AG04449 (cell line): ENCODE data around the gene CADPS2.

ENCODE experiments used
- CTCF ChIA-PET: fragments of 350-600 bp; formaldehyde crosslinking; extraction: SDS; loops from one replicate; lab custom pipeline; 2021; ENCODE audit warnings: antibody characterized with exemption; lab: Yijun Ruan, JAX
- POLR2A ChIA-PET: fragments of 400-600, 350-600 bp; formaldehyde crosslinking; extraction: SDS; loops from one replicate; lab custom pipeline; 2020; ENCODE audit warnings: antibody characterized with exemption, inconsistent platforms; lab: Yijun Ruan, JAX
- DNase-seq: peaks from one replicate; pipeline ENCODE4 v3.0.0-alpha.2; 2010; ENCODE audit warnings: low read depth, low spot score
- H3K4me3 ChIP-seq: 2 replicates; pipeline ENCODE4 v1.5.1; 2011; ENCODE audit warnings: low read depth, mild to moderate bottlenecking, control low read depth, low read length
- TF ChIP-seq, protein P1 (sequence below): IDR thresholded peaks from one replicate; pipeline ENCODE4 v1.5.1; 2011; ENCODE audit warnings: mild to moderate bottlenecking, moderate library complexity, low read length, control low read depth, inconsistent platforms; ENCODE audit not compliant: insufficient read depth; ENCODE audit errors: missing control alignments

CADPS2 gene

DNA sequence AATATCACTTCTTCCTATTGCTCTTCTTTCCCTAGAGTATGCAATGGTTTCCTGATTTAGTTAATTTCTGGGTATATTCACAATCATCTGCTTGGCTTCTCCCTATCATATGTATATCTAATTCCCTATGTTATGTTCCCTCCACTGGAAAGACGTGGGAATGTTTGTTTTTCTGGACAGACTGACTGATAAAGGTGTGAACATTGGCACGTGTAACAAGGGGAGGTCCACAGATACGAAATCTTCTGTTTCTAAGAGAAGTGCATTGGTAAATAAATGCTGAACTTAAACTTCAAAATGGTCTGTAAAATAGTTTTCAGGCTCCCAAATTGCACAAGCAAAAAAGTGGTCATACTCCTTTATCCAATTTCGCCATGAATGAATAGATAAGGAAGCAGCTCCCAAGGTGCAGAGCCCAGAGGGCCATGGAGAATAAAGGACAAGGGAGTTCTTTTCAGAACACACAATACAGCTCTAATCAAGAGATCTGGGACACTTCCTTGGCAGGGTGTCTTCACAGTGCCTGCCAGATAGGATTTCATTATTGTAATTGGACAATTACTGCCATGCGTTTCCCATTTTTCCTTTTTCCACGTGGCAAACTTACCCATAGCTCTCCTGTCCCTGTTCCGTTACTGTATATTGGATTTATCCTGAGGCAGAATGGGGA lies 329.3 kb downstream of the CADPS2 start:
- no peak overlapping the region for H3K4me3 ChIP-seq
- no peak for DNase-seq
- POLR2A ChIA-PET, result no interaction called here
- CTCF ChIA-PET, result no interaction called here
- TF ChIP-seq, protein P1, sequence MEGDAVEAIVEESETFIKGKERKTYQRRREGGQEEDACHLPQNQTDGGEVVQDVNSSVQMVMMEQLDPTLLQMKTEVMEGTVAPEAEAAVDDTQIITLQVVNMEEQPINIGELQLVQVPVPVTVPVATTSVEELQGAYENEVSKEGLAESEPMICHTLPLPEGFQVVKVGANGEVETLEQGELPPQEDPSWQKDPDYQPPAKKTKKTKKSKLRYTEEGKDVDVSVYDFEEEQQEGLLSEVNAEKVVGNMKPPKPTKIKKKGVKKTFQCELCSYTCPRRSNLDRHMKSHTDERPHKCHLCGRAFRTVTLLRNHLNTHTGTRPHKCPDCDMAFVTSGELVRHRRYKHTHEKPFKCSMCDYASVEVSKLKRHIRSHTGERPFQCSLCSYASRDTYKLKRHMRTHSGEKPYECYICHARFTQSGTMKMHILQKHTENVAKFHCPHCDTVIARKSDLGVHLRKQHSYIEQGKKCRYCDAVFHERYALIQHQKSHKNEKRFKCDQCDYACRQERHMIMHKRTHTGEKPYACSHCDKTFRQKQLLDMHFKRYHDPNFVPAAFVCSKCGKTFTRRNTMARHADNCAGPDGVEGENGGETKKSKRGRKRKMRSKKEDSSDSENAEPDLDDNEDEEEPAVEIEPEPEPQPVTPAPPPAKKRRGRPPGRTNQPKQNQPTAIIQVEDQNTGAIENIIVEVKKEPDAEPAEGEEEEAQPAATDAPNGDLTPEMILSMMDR, result no peak

DNA sequence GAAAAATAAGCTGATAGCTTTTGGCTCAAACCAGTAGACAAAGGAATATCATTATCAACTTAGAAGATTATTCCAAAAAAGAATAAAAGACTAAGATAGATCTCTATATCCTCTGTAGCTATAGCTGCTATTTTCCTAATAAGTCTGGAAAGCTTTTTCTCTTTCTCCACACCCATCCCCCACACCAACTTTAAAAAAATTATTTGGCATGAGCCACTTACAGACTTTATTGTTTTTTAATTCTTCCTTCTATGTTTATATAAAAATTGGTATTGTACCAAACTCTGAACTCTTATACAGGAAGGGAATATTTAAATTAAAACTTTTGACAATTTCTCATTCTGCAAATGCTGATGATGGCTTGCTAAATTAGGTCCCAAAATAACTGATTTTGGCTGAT lies 330.0 kb downstream of the CADPS2 start:
- ChIA-PET POLR2A (no interaction called here), CTCF (no interaction called here)
- TF ChIP-seq, protein P1, result no peak
- DNase-seq, result no peak
- H3K4me3 ChIP-seq, result no peak overlapping the region

DNA sequence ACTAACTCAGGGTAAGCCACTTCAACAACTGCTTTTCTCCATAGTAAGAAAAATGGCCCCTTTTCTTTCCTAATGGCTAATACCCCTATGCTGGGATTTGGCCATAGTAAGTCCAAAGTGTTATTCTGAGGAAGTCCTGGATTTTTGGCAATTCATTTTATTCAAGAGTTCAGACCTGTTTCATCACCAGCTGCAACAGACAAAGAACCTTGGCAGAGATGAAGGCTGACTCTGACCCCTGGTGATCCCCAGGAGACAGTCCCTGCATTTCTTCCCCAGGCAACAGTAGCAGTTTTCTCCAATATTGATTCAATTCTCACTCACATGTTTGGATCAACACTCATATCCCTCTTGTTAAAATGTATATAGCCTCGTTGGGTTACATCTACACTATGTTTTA lies 332.5 kb downstream of the CADPS2 start:
- no peak for DNase-seq
- CTCF ChIA-PET, result interaction anchor here (1.0 kb wide), 1 partner anchor 24 kb away, joined by 3 read pairs; no protein-coding TSS in a partner anchor
- TF ChIP-seq, protein P1, result no peak
- H3K4me3 ChIP-seq, result no peak overlapping the region
- POLR2A ChIA-PET, result no interaction called here

DNA sequence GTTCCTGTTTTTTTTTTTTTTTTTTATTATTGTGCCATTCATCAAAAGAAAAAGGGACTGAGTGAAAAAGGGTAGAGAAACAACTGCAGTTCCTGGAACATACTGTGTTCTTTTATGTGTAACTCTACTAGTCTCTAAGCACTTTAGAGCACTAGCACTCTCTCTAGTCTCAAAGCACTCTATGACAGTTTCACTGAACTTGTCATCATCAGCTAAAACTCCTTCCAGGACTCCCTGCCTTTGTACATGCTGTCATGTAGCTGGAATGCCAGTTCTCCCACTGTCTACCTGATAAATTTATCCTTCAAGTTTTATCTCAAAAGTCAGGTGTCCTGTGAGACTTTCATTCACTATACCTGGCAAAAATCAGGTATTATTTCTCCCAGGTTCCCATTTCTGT lies 333.5 kb downstream of the CADPS2 start:
- ChIA-PET POLR2A (no interaction called here), CTCF (no interaction called here)
- no peak for DNase-seq
- TF ChIP-seq, protein P1, result no peak
- no peak overlapping the region for H3K4me3 ChIP-seq

DNA sequence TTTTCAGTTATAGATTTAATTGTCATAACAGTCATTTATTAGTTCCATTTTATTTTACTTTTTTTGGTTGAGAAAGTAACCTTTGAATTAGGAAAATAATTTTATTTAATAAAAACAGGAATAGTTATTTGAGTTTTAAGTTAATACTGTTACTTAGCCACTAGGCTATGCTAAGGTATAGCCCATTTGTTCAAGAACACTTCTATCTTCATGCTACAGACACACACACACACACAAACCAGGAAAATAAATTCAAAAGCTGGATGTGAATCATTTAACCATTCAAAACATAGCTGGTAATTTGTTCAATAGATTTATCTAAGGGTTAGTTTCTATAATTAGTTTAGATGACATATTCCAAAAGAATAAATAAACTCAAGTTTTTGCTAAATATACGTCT lies 335.7 kb downstream of the CADPS2 start:
- TF ChIP-seq, protein P1, result no peak
- no peak for DNase-seq

DNA sequence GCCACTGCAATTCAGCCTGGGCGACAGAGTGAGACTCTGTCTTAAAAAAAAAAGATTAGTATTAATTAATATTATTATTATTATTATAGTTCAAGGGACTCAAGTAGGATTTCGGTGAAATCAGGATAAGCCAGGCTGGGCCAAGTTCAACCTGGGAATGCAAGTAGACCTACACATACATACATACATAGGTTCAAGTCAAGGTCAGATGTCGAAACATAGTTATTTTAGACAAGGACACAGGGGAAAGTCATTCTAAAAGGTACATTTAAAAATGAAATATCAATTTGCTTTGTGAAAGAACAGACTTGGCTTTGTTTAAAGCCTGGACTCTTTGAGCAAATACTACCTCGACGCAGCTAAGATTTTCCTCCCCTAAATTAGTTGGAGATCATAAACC lies 336.7 kb downstream of the CADPS2 start:
- ChIA-PET POLR2A (no interaction called here), CTCF (no interaction called here)
- H3K4me3 ChIP-seq, result no peak overlapping the region
- no peak for DNase-seq
- TF ChIP-seq, protein P1, result no peak

More for the DNA sequence above, 335.7 kb downstream of the CADPS2 start:
- POLR2A ChIA-PET, result no interaction called here
- H3K4me3 ChIP-seq, result no peak overlapping the region
- CTCF ChIA-PET, result no interaction called here
